Activated CD4-positive, alpha-beta T cell treated with anti-CD3 and anti-CD28 coated beads, Interleukin-2, amount 10 ng/mL, durations not matched to agents 24 days and 14 days (primary cell): ENCODE measurements around the gene DNAI2. TPM values are rescaled to one million over a fixed set of nuclear protein-coding genes. Genes with fewer than 3 reads are reported as not detected.

Experiments
- DNase-seq: peaks from one replicate; pipeline ENCODE4 v3.0.0; 2022
- H3K27ac Mint-ChIP-seq: one replicate; pipeline ENCODE4 v1.8.0; 2022; ENCODE audit warnings: mild to moderate bottlenecking, mixed read lengths
- H3K27me3 Mint-ChIP-seq: one replicate; pipeline ENCODE4 v1.8.0; 2022; ENCODE audit warnings: mixed read lengths
- H3K36me3 Mint-ChIP-seq: one replicate; pipeline ENCODE4 v1.8.0; 2022; ENCODE audit warnings: low read depth, mild to moderate bottlenecking, mixed read lengths
- H3K4me1 Mint-ChIP-seq: one replicate; pipeline ENCODE4 v1.8.0; 2021; ENCODE audit warnings: mixed read lengths
- H3K4me3 Mint-ChIP-seq: one replicate; pipeline ENCODE4 v1.8.0; 2022; ENCODE audit warnings: mild to moderate bottlenecking, moderate library complexity, mixed read lengths
- H3K9me3 Mint-ChIP-seq: one replicate; pipeline ENCODE4 v1.8.0; 2021; ENCODE audit warnings: mixed read lengths
- intact Hi-C: fragments of 100-400 bp; cut with micrococcal nuclease; formaldehyde crosslinking; loops from one replicate; pipeline ENCODE4 v1.15.1; 2023
- total RNA-seq: library from RNA; stranded (reverse); gene quantifications from 2 replicates; pipeline ENCODE4 v1.2.3, GENCODE V29; 2022

DNAI2 gene
- total RNA-seq, 1 donor from 2014 or later = 0.09 TPM

- Mint-ChIP-seq H3K27ac (no peak overlapping the region), H3K4me3 (no peak overlapping the region), H3K9me3 (peaks cover 3% of the 10 kb centered on the region), H3K4me1 (peaks cover 25% of the 10 kb centered on the region), H3K36me3 (no peaks in the 10 kb centered on the region), H3K27me3 (peaks cover 2% of the 10 kb centered on the region)
- intact Hi-C loops = no loop called here
- no peak for DNase-seq
Measured at GRCh38 chr17:74290340-74290739, 16.3 kb downstream of the DNAI2 start.

DNA sequence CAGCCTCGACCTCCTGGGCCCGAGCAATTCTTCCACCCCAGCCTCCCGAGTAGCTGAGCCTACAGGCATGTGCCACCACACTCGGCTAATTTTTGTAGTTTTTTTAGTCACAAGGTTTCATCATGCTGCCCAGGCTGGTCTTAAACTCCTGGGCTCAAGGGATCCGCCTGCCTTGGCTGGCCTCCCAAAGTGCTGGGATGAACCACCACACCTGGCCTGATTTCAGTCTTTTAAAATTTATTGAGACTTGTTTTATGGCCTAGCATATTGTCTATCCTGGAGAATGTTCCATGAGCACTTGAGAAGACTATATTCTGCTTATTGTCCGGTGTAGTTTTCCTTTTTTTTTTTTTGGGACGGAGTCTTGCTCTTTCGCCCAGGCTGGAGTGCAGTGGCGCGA lies 18.5 kb downstream of the DNAI2 start:
- peaks cover 3% of the 10 kb centered on the region for H3K27me3 Mint-ChIP-seq
- H3K27ac Mint-ChIP-seq = no peak overlapping the region
- peaks cover 27% of the 10 kb centered on the region for H3K4me1 Mint-ChIP-seq
- peaks cover 3% of the 10 kb centered on the region for H3K9me3 Mint-ChIP-seq
- no peak overlapping the region for H3K4me3 Mint-ChIP-seq
- H3K36me3 Mint-ChIP-seq = no peaks in the 10 kb centered on the region
- intact Hi-C loops = no loop called here
- no peak for DNase-seq

GRCh38 chr17:74295625-74296547 lies 21.9 kb downstream of the DNAI2 start:
- intact Hi-C loops = loop anchor here (2.0 kb wide), 1 partner anchor 13 kb away; no protein-coding TSS in a partner anchor
- H3K27ac Mint-ChIP-seq = no peak overlapping the region
- peaks cover 13% of the 10 kb centered on the region for H3K4me1 Mint-ChIP-seq
- no peak overlapping the region for H3K4me3 Mint-ChIP-seq
- DNase-seq = no peak
- peaks cover 3% of the 10 kb centered on the region for H3K9me3 Mint-ChIP-seq
- peaks cover 6% of the 10 kb centered on the region for H3K27me3 Mint-ChIP-seq
- H3K36me3 Mint-ChIP-seq = no peaks in the 10 kb centered on the region

GRCh38 chr17:74296548-74296936 lies 22.5 kb downstream of the DNAI2 start:
- no peak overlapping the region for H3K4me3 Mint-ChIP-seq
- H3K4me1 Mint-ChIP-seq = peaks cover 18% of the 10 kb centered on the region
- peak overlapping the region; percentile 41 for H3K27ac Mint-ChIP-seq
- peaks cover 3% of the 10 kb centered on the region for H3K9me3 Mint-ChIP-seq
- no peaks in the 10 kb centered on the region for H3K36me3 Mint-ChIP-seq
- peak; percentile 82 for DNase-seq
- peaks cover 6% of the 10 kb centered on the region for H3K27me3 Mint-ChIP-seq
- intact Hi-C loops = loop anchor here (2.0 kb wide), 1 partner anchor 14 kb away; no protein-coding TSS in a partner anchor

DNA sequence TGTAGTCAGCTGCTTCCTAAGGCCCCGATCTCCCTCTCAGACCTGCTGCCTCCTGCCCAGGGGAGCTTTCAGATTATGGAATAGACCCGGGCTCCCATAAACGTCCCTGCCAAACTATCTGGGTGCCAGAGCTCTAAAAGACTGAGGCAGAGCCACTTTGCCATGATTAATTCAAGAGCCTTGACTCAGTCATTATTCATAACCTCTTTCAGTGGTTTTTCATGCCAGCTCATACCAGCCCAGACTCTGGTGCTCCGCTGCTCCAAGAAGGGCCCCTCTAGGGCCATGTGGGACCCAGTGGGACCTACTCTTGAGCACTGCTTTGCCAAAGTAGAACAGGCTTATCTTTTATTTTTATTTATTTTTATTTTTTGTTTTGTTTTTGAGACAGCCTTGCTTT lies 23.9 kb downstream of the DNAI2 start:
- H3K4me3 Mint-ChIP-seq = no peak overlapping the region
- intact Hi-C loops = loop anchor here (2.0 kb wide), 1 partner anchor 15 kb away; no protein-coding TSS in a partner anchor
- H3K4me1 Mint-ChIP-seq = peaks cover 18% of the 10 kb centered on the region
- H3K27ac Mint-ChIP-seq = peak overlapping the region; percentile 54
- DNase-seq = no peak
- H3K9me3 Mint-ChIP-seq = peaks cover 3% of the 10 kb centered on the region
- H3K27me3 Mint-ChIP-seq = peaks cover 6% of the 10 kb centered on the region
- no peaks in the 10 kb centered on the region for H3K36me3 Mint-ChIP-seq

DNA sequence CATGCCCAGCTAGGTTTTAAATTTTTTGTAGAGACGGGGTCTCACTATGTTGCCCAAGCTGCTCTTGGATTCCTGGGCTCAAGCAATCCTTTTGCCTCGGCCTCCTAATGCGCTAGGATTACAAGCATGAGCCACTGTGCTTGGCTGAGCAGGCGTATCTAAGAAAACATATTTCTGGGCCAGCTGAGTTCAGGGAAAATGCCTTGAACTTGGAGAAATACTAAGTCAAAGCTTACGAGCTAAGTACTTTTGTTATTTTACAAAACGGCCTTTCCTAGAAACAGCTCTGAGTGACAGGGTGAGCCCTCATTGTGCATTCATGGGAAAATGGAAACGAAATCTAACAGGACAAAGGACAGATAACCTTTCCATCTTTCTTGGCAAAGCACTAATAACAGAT lies 24.7 kb downstream of the DNAI2 start:
- H3K27me3 Mint-ChIP-seq = peaks cover 6% of the 10 kb centered on the region
- H3K36me3 Mint-ChIP-seq = no peaks in the 10 kb centered on the region
- peaks cover 18% of the 10 kb centered on the region for H3K4me1 Mint-ChIP-seq
- H3K9me3 Mint-ChIP-seq = peaks cover 3% of the 10 kb centered on the region
- H3K4me3 Mint-ChIP-seq = no peak overlapping the region
- intact Hi-C loops = no loop called here
- no peak for DNase-seq
- no peak overlapping the region for H3K27ac Mint-ChIP-seq

DNA sequence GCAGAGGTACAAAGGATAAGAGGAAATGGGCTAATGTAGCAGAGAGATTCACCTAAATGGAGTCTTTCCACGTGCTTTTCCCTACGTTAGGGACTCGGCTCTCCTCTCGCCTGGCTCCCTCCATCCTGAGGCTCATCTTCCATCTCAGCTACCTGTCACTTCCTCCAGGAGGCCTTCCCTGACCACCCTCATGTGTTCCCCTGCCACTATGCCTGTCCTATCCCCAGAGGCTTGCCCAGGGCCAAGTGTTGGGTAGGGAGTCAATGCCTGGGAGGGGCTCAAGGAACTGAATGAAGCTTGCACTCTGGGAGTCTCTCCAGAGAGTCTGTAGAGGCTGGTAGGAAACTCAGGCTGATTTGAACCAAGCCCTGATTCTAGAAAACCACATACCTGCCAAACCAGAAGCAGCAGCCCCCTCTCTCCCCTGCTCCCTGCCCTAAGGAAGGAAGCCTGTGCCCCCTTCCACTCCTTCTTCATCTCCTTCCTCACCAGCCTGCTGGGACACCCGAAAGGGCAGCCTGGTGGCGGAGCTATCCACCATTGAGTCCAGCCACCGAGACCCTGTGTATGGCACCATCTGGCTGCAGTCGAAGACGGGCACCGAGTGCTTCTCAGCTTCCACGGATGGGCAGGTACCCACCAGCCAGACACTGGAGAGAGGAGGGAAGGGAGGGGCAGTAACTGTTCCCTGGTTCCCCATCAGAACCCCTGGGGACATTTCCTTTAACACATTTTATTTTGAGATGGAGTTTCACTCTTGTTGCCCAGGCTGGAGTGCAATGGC lies 25.4 kb downstream of the DNAI2 start:
- H3K27ac Mint-ChIP-seq = no peak overlapping the region
- H3K4me1 Mint-ChIP-seq = peaks cover 18% of the 10 kb centered on the region
- intact Hi-C loops = loop anchor here (10.0 kb wide), 1 partner anchor 155 kb away; no protein-coding TSS in a partner anchor
- peaks cover 3% of the 10 kb centered on the region for H3K9me3 Mint-ChIP-seq
- DNase-seq = no peak
- H3K4me3 Mint-ChIP-seq = no peak overlapping the region
- peaks cover 6% of the 10 kb centered on the region for H3K27me3 Mint-ChIP-seq
- no peaks in the 10 kb centered on the region for H3K36me3 Mint-ChIP-seq

- no peak for DNase-seq
- peaks cover 17% of the 10 kb centered on the region for H3K4me1 Mint-ChIP-seq
- intact Hi-C loops = loop anchor here (10.0 kb wide), 1 partner anchor 151 kb away; no protein-coding TSS in a partner anchor
Measured at GRCh38 chr17:74303305-74303704, 29.3 kb downstream of the DNAI2 start.

DNA sequence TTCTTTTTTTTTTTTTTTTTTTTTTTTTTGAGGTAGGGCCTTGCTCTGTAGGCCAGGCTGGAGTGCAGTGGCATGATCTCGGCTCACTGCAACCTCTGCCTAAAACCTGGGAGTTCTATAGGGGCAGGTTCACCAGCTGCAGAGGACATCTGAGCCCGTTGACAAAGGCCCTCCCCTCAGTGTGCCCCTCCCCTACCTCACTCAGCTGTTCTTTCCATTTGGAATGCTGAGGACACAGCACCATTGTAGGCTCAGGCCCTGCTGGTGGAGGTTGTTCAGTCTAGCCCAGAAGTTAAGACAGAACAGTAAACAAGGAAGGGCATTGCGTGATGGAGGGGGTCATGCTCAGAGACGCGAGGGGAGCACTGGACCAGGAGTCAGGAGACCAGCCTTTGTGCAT lies 30.1 kb downstream of the DNAI2 start:
- H3K4me1 Mint-ChIP-seq = peaks cover 17% of the 10 kb centered on the region
- no peak overlapping the region for H3K4me3 Mint-ChIP-seq
- DNase-seq = no peak
- no peaks in the 10 kb centered on the region for H3K36me3 Mint-ChIP-seq
- intact Hi-C loops = loop anchor here (10.0 kb wide), 1 partner anchor 151 kb away; no protein-coding TSS in a partner anchor
- H3K27ac Mint-ChIP-seq = no peak overlapping the region
- H3K27me3 Mint-ChIP-seq = peaks cover 7% of the 10 kb centered on the region
- no peaks in the 10 kb centered on the region for H3K9me3 Mint-ChIP-seq

More at GRCh38 chr17:74303305-74303704, 29.3 kb downstream of the DNAI2 start:
- Mint-ChIP-seq H3K9me3 (no peaks in the 10 kb centered on the region), H3K27ac (no peak overlapping the region), H3K27me3 (peaks cover 7% of the 10 kb centered on the region), H3K4me3 (no peak overlapping the region), H3K36me3 (no peaks in the 10 kb centered on the region)

- no peaks in the 10 kb centered on the region for H3K9me3 Mint-ChIP-seq
- H3K27me3 Mint-ChIP-seq = peaks cover 7% of the 10 kb centered on the region
- H3K27ac Mint-ChIP-seq = no peak overlapping the region
- H3K36me3 Mint-ChIP-seq = no peaks in the 10 kb centered on the region
- intact Hi-C loops = loop anchor here (2.0 to 10.0 kb wide), 2 partner anchors 49 to 149 kb away; no protein-coding TSS in a partner anchor
- no peak overlapping the region for H3K4me3 Mint-ChIP-seq
- peaks cover 16% of the 10 kb centered on the region for H3K4me1 Mint-ChIP-seq
- DNase-seq = no peak
Measured at GRCh38 chr17:74305865-74306654, 32.0 kb downstream of the DNAI2 start.

GRCh38 chr17:74307984-74308773 lies 34.1 kb downstream of the DNAI2 start:
- Mint-ChIP-seq H3K36me3 (no peaks in the 10 kb centered on the region), H3K27me3 (peaks cover 7% of the 10 kb centered on the region), H3K9me3 (no peaks in the 10 kb centered on the region), H3K4me1 (peaks cover 12% of the 10 kb centered on the region), H3K4me3 (no peak overlapping the region), H3K27ac (no peak overlapping the region)
- intact Hi-C loops = loop anchor here (2.0 to 10.0 kb wide), 2 partner anchors 47 to 147 kb away; no protein-coding TSS in a partner anchor
- no peak for DNase-seq

- Mint-ChIP-seq H3K4me1 (peaks cover 12% of the 10 kb centered on the region), H3K9me3 (no peaks in the 10 kb centered on the region), H3K36me3 (no peaks in the 10 kb centered on the region), H3K27ac (no peak overlapping the region), H3K4me3 (no peak overlapping the region), H3K27me3 (peaks cover 7% of the 10 kb centered on the region)
- DNase-seq = no peak
- intact Hi-C loops = loop anchor here (10.0 kb wide), 1 partner anchor 145 kb away; no protein-coding TSS in a partner anchor
Measured at GRCh38 chr17:74309902-74310301, 35.9 kb downstream of the DNAI2 start.
